GM12873 (cell line): ENCODE data around the gene PLCL2.

ENCODE experiments used
- CTCF ChIP-seq: IDR thresholded peaks from 2 replicates; pipeline ENCODE4 v1.5.1; 2012; ENCODE audit warnings: low read depth, mild to moderate bottlenecking, moderate library complexity, low read length, control low read depth; ENCODE audit not compliant: insufficient read depth; ENCODE audit errors: missing control alignments

Gene PLCL2

GRCh38 chr3:16912400-16913263, 27.9 kb downstream of the PLCL2 start:
- no peak for TF ChIP-seq CTCF

- no peak for TF ChIP-seq CTCF
Observed at GRCh38 chr3:16913264-16913580, 28.5 kb downstream of the PLCL2 start.

- TF ChIP-seq CTCF = no peak
Observed at GRCh38 chr3:16916840-16917239, 32.1 kb downstream of the PLCL2 start.

GRCh38 chr3:16917256-16917935, 32.6 kb downstream of the PLCL2 start:
- TF ChIP-seq CTCF = no peak

- no peak for TF ChIP-seq CTCF
Observed at GRCh38 chr3:16917980-16918682, 33.4 kb downstream of the PLCL2 start.

- no peak for TF ChIP-seq CTCF
Observed at GRCh38 chr3:16918683-16919025, 33.9 kb downstream of the PLCL2 start.

- no peak for TF ChIP-seq CTCF
Observed at GRCh38 chr3:16923112-16923511, 38.4 kb downstream of the PLCL2 start.
